Type B pancreatic cell (in vitro differentiated cells): Measurements from ENCODE around the gene MVB12B. TPM values are rescaled to one million over a fixed set of nuclear protein-coding genes. Genes with fewer than 3 reads are reported as not detected.

Experiments
- DNase-seq: peaks from one replicate; pipeline ENCODE4 v3.0.0; 2021; ENCODE audit warnings: mixed read lengths; ENCODE audit not compliant: unreplicated experiment; ENCODE audit errors: extremely low spot score
- H3K27ac Mint-ChIP-seq: 2 replicates; pipeline ENCODE4 v1.8.0; 2021; ENCODE audit warnings: mild to moderate bottlenecking, mixed read lengths
- H3K27me3 Mint-ChIP-seq: 2 replicates; pipeline ENCODE4 v1.8.0; 2021; ENCODE audit warnings: mixed read lengths
- H3K36me3 Mint-ChIP-seq: 2 replicates; pipeline ENCODE4 v1.8.0; 2021; ENCODE audit warnings: mixed read lengths
- H3K4me1 Mint-ChIP-seq: one replicate; pipeline ENCODE4 v1.8.0; 2021; ENCODE audit warnings: mixed read lengths; ENCODE audit not compliant: unreplicated experiment
- H3K4me3 Mint-ChIP-seq: 2 replicates; pipeline ENCODE4 v1.8.0; 2021; ENCODE audit warnings: mild to moderate bottlenecking, mixed read lengths
- H3K9me3 Mint-ChIP-seq: 2 replicates; pipeline ENCODE4 v1.8.0; 2021; ENCODE audit warnings: mixed read lengths
- CTCF ChIP-seq: fragments of 200-600 bp; sonication (generic); conservative IDR thresholded peaks from 2 replicates; pipeline ENCODE4 v1.5.0; 2021; ENCODE audit warnings: antibody characterized with exemption, mild to moderate bottlenecking
- total RNA-seq: library from RNA; stranded (reverse); gene quantifications from 2 replicates; pipeline ENCODE4 v1.2.1, GENCODE V29; 2021; ENCODE audit warnings: low replicate concordance

Gene MVB12B
- total RNA-seq, 1 donor from 2014 or later = 26.1 TPM

- peaks cover 11% of the 10 kb centered on the region for H3K4me1 Mint-ChIP-seq
- DNase-seq = no peak
- no peak overlapping the region for H3K4me3 Mint-ChIP-seq
- H3K36me3 Mint-ChIP-seq = no peaks in the 10 kb centered on the region
- no peaks in the 10 kb centered on the region for H3K9me3 Mint-ChIP-seq
- peaks cover 14% of the 10 kb centered on the region for H3K27me3 Mint-ChIP-seq
- H3K27ac Mint-ChIP-seq = no peak overlapping the region
- TF ChIP-seq CTCF = no peak
Observed at GRCh38 chr9:126495411-126496180, 169.0 kb downstream of the MVB12B start.

- no peaks in the 10 kb centered on the region for H3K9me3 Mint-ChIP-seq
- H3K36me3 Mint-ChIP-seq = no peaks in the 10 kb centered on the region
- no peak overlapping the region for H3K27ac Mint-ChIP-seq
- DNase-seq = no peak
- no peak overlapping the region for H3K4me3 Mint-ChIP-seq
- TF ChIP-seq CTCF = no peak
- H3K27me3 Mint-ChIP-seq = peaks cover 15% of the 10 kb centered on the region
- peaks cover 12% of the 10 kb centered on the region for H3K4me1 Mint-ChIP-seq
Observed at GRCh38 chr9:126496181-126496576, 169.6 kb downstream of the MVB12B start.

GRCh38 chr9:126496781-126497659 is 170.4 kb downstream of the MVB12B start:
- no peak for TF ChIP-seq CTCF
- no peaks in the 10 kb centered on the region for H3K9me3 Mint-ChIP-seq

GRCh38 chr9:126497660-126498275 is 171.1 kb downstream of the MVB12B start:
- no peak overlapping the region for H3K4me3 Mint-ChIP-seq
- H3K9me3 Mint-ChIP-seq = no peaks in the 10 kb centered on the region
- no peak for DNase-seq
- H3K27ac Mint-ChIP-seq = no peak overlapping the region
- H3K36me3 Mint-ChIP-seq = no peaks in the 10 kb centered on the region
- no peak for TF ChIP-seq CTCF
- H3K4me1 Mint-ChIP-seq = peaks cover 9% of the 10 kb centered on the region
- peaks cover 15% of the 10 kb centered on the region for H3K27me3 Mint-ChIP-seq

More at GRCh38 chr9:126496781-126497659, 170.4 kb downstream of the MVB12B start:
- H3K4me1 Mint-ChIP-seq = peaks cover 9% of the 10 kb centered on the region
- no peak for DNase-seq
- no peaks in the 10 kb centered on the region for H3K36me3 Mint-ChIP-seq
- H3K4me3 Mint-ChIP-seq = no peak overlapping the region
- H3K27ac Mint-ChIP-seq = no peak overlapping the region
- H3K27me3 Mint-ChIP-seq = peaks cover 15% of the 10 kb centered on the region

- H3K36me3 Mint-ChIP-seq = no peaks in the 10 kb centered on the region
- no peak overlapping the region for H3K4me3 Mint-ChIP-seq
- H3K27ac Mint-ChIP-seq = no peak overlapping the region
- H3K4me1 Mint-ChIP-seq = peaks cover 9% of the 10 kb centered on the region
- no peak for DNase-seq
- H3K27me3 Mint-ChIP-seq = peaks cover 15% of the 10 kb centered on the region
- TF ChIP-seq CTCF = no peak
- no peaks in the 10 kb centered on the region for H3K9me3 Mint-ChIP-seq
Observed at GRCh38 chr9:126498331-126498730, 171.7 kb downstream of the MVB12B start.
